Epithelial cell of esophagus (primary cell): ENCODE data around the gene PRDM16.

Experiments
- DNase-seq: peaks from one replicate; pipeline ENCODE4 v3.0.0; 2010; ENCODE audit warnings: low read depth
- H3K4me3 ChIP-seq: 2 replicates; pipeline ENCODE4 v1.5.1; 2011; ENCODE audit warnings: mild to moderate bottlenecking, low read length, control low read depth
- TF ChIP-seq, protein P1 (sequence below): IDR thresholded peaks from 2 replicates; pipeline ENCODE4 v1.5.1; 2011; ENCODE audit warnings: low read depth, mild to moderate bottlenecking, low read length, control low read depth, inconsistent platforms; ENCODE audit not compliant: insufficient read depth; ENCODE audit errors: missing control alignments

The PRDM16 gene

DNA sequence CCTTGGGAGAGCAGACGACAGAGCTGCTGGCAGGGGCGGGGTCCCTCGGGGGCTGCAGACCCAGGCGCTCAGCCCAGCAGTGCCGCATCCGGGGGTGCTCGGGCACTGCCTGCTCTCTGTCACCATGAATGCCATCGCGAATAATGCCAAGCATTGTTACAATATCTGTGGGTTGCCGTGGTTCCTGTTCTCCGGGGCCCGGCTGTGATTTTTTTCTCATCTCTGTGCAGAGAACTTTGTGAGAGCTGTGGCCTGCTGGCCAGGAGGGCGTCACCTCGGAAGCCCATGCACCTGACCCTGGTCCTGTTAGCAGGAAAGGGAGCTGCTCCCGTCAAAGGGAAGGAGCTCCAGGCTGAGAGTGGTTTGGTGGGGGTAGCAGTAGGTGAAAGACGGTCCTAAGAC, 70.4 kb downstream of the PRDM16 start:
- TF ChIP-seq, protein P1, sequence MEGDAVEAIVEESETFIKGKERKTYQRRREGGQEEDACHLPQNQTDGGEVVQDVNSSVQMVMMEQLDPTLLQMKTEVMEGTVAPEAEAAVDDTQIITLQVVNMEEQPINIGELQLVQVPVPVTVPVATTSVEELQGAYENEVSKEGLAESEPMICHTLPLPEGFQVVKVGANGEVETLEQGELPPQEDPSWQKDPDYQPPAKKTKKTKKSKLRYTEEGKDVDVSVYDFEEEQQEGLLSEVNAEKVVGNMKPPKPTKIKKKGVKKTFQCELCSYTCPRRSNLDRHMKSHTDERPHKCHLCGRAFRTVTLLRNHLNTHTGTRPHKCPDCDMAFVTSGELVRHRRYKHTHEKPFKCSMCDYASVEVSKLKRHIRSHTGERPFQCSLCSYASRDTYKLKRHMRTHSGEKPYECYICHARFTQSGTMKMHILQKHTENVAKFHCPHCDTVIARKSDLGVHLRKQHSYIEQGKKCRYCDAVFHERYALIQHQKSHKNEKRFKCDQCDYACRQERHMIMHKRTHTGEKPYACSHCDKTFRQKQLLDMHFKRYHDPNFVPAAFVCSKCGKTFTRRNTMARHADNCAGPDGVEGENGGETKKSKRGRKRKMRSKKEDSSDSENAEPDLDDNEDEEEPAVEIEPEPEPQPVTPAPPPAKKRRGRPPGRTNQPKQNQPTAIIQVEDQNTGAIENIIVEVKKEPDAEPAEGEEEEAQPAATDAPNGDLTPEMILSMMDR, result no peak
- no peak overlapping the region for H3K4me3 ChIP-seq
- no peak for DNase-seq

DNA sequence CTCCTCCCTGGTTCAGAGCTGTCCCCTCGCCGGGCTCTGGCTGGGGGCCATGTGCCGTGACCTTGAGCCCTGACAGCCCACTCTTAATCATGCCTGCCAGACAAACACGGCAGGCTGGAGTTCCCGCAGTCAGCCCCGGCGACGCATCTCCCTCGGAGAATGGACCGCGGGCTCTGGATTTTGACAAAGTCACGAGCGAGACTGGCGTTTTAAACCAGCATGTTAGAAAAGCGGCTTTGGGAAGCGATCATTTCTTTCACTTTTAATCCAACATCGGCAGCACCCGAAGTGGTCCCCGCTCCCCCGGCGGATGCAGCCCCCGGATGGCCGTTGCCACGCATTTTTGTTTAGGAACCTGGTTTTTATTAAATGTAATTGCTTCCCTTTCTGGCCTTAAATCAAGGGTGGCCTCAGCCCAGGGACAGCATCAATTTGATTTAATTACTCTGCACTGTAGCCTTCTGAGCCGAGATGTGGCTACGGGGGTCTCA, 70.9 kb downstream of the PRDM16 start:
- H3K4me3 ChIP-seq, result no peak overlapping the region
- no peak for DNase-seq
- TF ChIP-seq, protein P1, result no peak

DNA sequence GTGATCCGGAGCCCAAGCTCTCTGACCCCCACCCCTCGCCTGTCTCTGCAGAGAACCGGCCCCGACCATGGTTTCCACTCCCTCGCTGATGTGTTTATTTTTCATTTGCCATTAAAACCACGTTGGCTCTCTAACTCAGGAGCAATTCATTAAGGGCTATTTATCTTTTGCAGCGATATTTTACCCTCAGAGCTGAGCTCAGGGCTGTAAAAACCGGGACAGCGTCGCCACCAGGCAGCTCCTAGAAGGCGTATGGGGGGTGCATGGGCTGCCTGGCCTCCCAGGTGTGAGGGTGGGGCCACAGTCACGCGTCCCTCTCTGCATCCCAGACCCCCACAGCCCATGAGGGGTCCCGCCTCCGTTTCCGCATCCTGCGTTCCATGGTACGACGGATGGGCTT, 71.4 kb downstream of the PRDM16 start:
- TF ChIP-seq, protein P1, result no peak

DNA sequence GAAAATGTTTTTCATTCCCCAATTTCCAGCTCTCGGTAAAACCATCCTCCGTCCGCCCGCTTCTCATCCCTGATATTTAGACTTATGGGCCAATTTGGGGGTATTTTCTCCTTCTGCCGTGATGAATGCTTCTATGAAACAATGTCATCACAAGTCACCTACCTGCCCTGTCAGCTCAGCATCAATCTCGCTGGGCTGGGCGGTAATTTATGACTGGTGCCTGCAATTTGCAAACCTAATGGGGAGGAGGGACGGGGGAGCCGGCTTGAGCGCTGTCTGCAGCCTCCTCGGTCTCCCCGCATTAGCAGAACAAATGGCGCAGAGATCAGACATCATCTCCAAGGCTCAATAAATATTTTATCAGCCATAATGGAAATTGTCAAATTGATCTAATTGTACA, 72.1 kb downstream of the PRDM16 start:
- TF ChIP-seq, protein P1, result no peak
- no peak overlapping the region for H3K4me3 ChIP-seq
- no peak for DNase-seq

More for the DNA sequence above, 71.4 kb downstream of the PRDM16 start:
- H3K4me3 ChIP-seq, result no peak overlapping the region
- DNase-seq, result no peak

DNA sequence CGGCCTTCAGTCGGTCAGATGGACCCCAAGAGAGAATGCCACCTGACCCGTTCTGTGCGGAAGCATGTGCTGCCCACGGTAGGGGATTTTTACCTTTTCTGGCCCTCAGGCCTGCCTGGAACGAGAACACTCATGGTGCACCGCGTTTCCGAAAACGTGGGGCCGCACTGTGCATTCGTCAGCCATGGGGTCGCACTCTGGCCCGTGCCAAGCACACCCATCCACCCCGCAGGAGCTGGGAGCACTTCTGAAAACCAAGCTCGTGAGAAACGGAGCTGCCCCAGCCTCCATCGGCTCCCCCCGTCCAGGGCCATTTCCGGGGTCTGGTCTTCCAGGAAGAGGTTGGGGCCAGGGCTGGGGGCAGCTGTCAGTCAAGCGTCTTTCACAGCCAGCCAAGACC, 72.8 kb downstream of the PRDM16 start:
- TF ChIP-seq, protein P1, result no peak
- no peak overlapping the region for H3K4me3 ChIP-seq
- DNase-seq, result no peak

DNA sequence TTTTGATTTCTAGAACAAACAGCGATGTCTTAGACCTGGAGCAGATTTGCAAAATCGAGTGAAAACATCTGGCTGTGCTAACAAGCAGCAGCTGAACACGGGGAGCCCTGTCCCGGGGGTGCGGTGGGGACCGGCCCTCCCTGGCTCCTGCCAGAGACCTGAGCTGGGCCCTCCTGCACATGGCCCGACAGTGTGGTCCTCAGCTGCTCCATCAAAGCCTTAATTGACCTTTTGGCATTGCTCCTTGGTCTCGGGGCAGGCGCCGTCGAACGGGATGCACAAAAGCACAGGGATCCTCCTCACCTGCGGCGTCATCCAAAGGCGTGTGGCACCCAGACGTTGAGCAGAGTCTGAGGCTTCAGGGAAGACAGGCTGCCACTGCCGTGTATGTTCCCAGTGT, 73.2 kb downstream of the PRDM16 start:
- no peak overlapping the region for H3K4me3 ChIP-seq
- no peak for DNase-seq
- TF ChIP-seq, protein P1, result no peak

DNA sequence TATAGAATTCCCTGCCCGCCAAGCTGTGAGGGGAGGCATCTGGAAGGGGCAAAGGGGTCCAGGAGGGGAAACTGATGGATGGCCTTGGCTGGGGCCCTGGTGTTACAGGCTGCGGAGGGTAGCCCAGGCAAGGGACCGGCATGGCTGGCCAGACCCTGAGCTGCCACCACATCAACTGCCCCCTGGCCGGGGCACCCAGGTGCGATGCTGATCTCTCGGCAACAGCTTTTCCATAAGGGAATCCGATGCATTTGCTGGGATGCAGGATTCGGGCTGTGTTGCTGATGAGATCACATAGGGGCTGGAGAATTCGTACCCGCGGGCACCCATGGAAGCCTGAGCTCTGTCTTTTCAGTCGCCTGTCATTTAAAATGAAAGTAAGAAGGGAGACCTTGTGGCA, 73.7 kb downstream of the PRDM16 start:
- H3K4me3 ChIP-seq, result no peak overlapping the region

More for the DNA sequence above, 73.7 kb downstream of the PRDM16 start:
- no peak for DNase-seq
- TF ChIP-seq, protein P1, result no peak
